Measurements from ENCODE around the gene TKFC.

The TKFC gene

GRCh38 chr11:61335355-61335710, 2.3 kb downstream of the TKFC start:
- Histone ChIP-seq H3K36me3 (ENCODE audit: control insufficient read depth in 2 of 2, insufficient read depth in 2 of 2, low read length in 2 of 2) (peaks cover 0 to 13% of the 10 kb centered on the region in 2 donors), H3K27ac (ENCODE audit: low read depth in 2 of 2, low read length in 2 of 2) (no peak overlapping the region), H3K9me3 (ENCODE audit: control insufficient read depth in 2 of 2, low read length in 2 of 2) (no peaks in the 10 kb centered on the region), H3K4me3 (ENCODE audit: low read length in 2 of 2) (no peak overlapping the region), H3K9ac (ENCODE audit: low read depth in 1 of 2, low read length in 2 of 2) (no peak overlapping the region), H3K4me1 (ENCODE audit: control insufficient read depth in 2 of 2, insufficient read depth in 2 of 2, low read length in 2 of 2) (peaks cover 20 to 21% of the 10 kb centered on the region in 2 donors), H3K27me3 (ENCODE audit: control insufficient read depth in 2 of 2, insufficient read depth in 2 of 2, low read length in 2 of 2) (no peaks in the 10 kb centered on the region)

- H3K9ac ChIP-seq (ENCODE audit: low read depth in 1 of 2, low read length in 2 of 2): peak overlapping the region; percentile 14 to 49
- H3K27me3 ChIP-seq (ENCODE audit: control insufficient read depth in 2 of 2, insufficient read depth in 2 of 2, low read length in 2 of 2): no peaks in the 10 kb centered on the region
- peaks cover 18 to 20% of the 10 kb centered on the region in 2 donors for H3K4me1 ChIP-seq (ENCODE audit: control insufficient read depth in 2 of 2, insufficient read depth in 2 of 2, low read length in 2 of 2)
- H3K27ac ChIP-seq (ENCODE audit: low read depth in 2 of 2, low read length in 2 of 2): peak overlapping the region; percentile 50 to 74
- no peaks in the 10 kb centered on the region for H3K9me3 ChIP-seq (ENCODE audit: control insufficient read depth in 2 of 2, low read length in 2 of 2)
- no peak overlapping the region for H3K4me3 ChIP-seq (ENCODE audit: low read length in 2 of 2)
- H3K36me3 ChIP-seq (ENCODE audit: control insufficient read depth in 2 of 2, insufficient read depth in 2 of 2, low read length in 2 of 2): peaks cover 0 to 16% of the 10 kb centered on the region in 2 donors
Measured at GRCh38 chr11:61336171-61336935, 3.3 kb downstream of the TKFC start.

- H3K9ac ChIP-seq (ENCODE audit: low read depth in 1 of 2, low read length in 2 of 2): no peak overlapping the region
- no peak overlapping the region for H3K27ac ChIP-seq (ENCODE audit: low read depth in 2 of 2, low read length in 2 of 2)
- peaks cover 6 to 19% of the 10 kb centered on the region in 2 donors for H3K36me3 ChIP-seq (ENCODE audit: control insufficient read depth in 2 of 2, insufficient read depth in 2 of 2, low read length in 2 of 2)
- H3K27me3 ChIP-seq (ENCODE audit: control insufficient read depth in 2 of 2, insufficient read depth in 2 of 2, low read length in 2 of 2): no peaks in the 10 kb centered on the region
- peaks cover 7 to 9% of the 10 kb centered on the region in 2 donors for H3K4me1 ChIP-seq (ENCODE audit: control insufficient read depth in 2 of 2, insufficient read depth in 2 of 2, low read length in 2 of 2)
- no peaks in the 10 kb centered on the region for H3K9me3 ChIP-seq (ENCODE audit: control insufficient read depth in 2 of 2, low read length in 2 of 2)
- no peak overlapping the region for H3K4me3 ChIP-seq (ENCODE audit: low read length in 2 of 2)
Measured at GRCh38 chr11:61337706-61338470, 4.9 kb downstream of the TKFC start.

GRCh38 chr11:61338783-61339489, 5.9 kb downstream of the TKFC start:
- Histone ChIP-seq H3K36me3 (ENCODE audit: control insufficient read depth in 2 of 2, insufficient read depth in 2 of 2, low read length in 2 of 2) (peaks cover 6 to 26% of the 10 kb centered on the region in 2 donors), H3K4me1 (ENCODE audit: control insufficient read depth in 2 of 2, insufficient read depth in 2 of 2, low read length in 2 of 2) (peaks cover 0 to 2% of the 10 kb centered on the region in 2 donors), H3K9me3 (ENCODE audit: control insufficient read depth in 2 of 2, low read length in 2 of 2) (no peaks in the 10 kb centered on the region), H3K9ac (ENCODE audit: low read depth in 1 of 2, low read length in 2 of 2) (no peak overlapping the region), H3K4me3 (ENCODE audit: low read length in 2 of 2) (no peak overlapping the region), H3K27ac (ENCODE audit: low read depth in 2 of 2, low read length in 2 of 2) (no peak overlapping the region), H3K27me3 (ENCODE audit: control insufficient read depth in 2 of 2, insufficient read depth in 2 of 2, low read length in 2 of 2) (no peaks in the 10 kb centered on the region)

- no peak overlapping the region for H3K4me3 ChIP-seq (ENCODE audit: low read length in 2 of 2)
- H3K27ac ChIP-seq (ENCODE audit: low read depth in 2 of 2, low read length in 2 of 2): no peak overlapping the region
- H3K36me3 ChIP-seq (ENCODE audit: control insufficient read depth in 2 of 2, insufficient read depth in 2 of 2, low read length in 2 of 2): peaks cover 6 to 26% of the 10 kb centered on the region in 2 donors
- no peaks in the 10 kb centered on the region for H3K27me3 ChIP-seq (ENCODE audit: control insufficient read depth in 2 of 2, insufficient read depth in 2 of 2, low read length in 2 of 2)
- H3K9ac ChIP-seq (ENCODE audit: low read depth in 1 of 2, low read length in 2 of 2): no peak overlapping the region
- H3K9me3 ChIP-seq (ENCODE audit: control insufficient read depth in 2 of 2, low read length in 2 of 2): no peaks in the 10 kb centered on the region
- no peaks in the 10 kb centered on the region for H3K4me1 ChIP-seq (ENCODE audit: control insufficient read depth in 2 of 2, insufficient read depth in 2 of 2, low read length in 2 of 2)
Measured at GRCh38 chr11:61339490-61339878, 6.5 kb downstream of the TKFC start.

- Histone ChIP-seq H3K27me3 (ENCODE audit: control insufficient read depth in 2 of 2, insufficient read depth in 2 of 2, low read length in 2 of 2) (no peaks in the 10 kb centered on the region), H3K27ac (ENCODE audit: low read depth in 2 of 2, low read length in 2 of 2) (no peak overlapping the region), H3K4me3 (ENCODE audit: low read length in 2 of 2) (no peak overlapping the region), H3K9ac (ENCODE audit: low read depth in 1 of 2, low read length in 2 of 2) (no peak overlapping the region), H3K36me3 (ENCODE audit: control insufficient read depth in 2 of 2, insufficient read depth in 2 of 2, low read length in 2 of 2) (peaks cover 6 to 34% of the 10 kb centered on the region in 2 donors), H3K9me3 (ENCODE audit: control insufficient read depth in 2 of 2, low read length in 2 of 2) (no peaks in the 10 kb centered on the region), H3K4me1 (ENCODE audit: control insufficient read depth in 2 of 2, insufficient read depth in 2 of 2, low read length in 2 of 2) (peaks cover 1 to 4% of the 10 kb centered on the region in 2 donors)
Measured at GRCh38 chr11:61340979-61341378, 8.0 kb downstream of the TKFC start.

GRCh38 chr11:61341706-61342105, 8.7 kb downstream of the TKFC start:
- Histone ChIP-seq H3K4me3 (ENCODE audit: low read length in 2 of 2) (no peak overlapping the region), H3K27me3 (ENCODE audit: control insufficient read depth in 2 of 2, insufficient read depth in 2 of 2, low read length in 2 of 2) (no peaks in the 10 kb centered on the region), H3K9ac (ENCODE audit: low read depth in 1 of 2, low read length in 2 of 2) (no peak overlapping the region), H3K36me3 (ENCODE audit: control insufficient read depth in 2 of 2, insufficient read depth in 2 of 2, low read length in 2 of 2) (peaks cover 6 to 34% of the 10 kb centered on the region in 2 donors), H3K27ac (ENCODE audit: low read depth in 2 of 2, low read length in 2 of 2) (no peak overlapping the region), H3K9me3 (ENCODE audit: control insufficient read depth in 2 of 2, low read length in 2 of 2) (no peaks in the 10 kb centered on the region), H3K4me1 (ENCODE audit: control insufficient read depth in 2 of 2, insufficient read depth in 2 of 2, low read length in 2 of 2) (peaks cover 9 to 12% of the 10 kb centered on the region in 2 donors)

GRCh38 chr11:61342207-61342803, 9.3 kb downstream of the TKFC start:
- H3K4me1 ChIP-seq (ENCODE audit: control insufficient read depth in 2 of 2, insufficient read depth in 2 of 2, low read length in 2 of 2): peaks cover 13 to 16% of the 10 kb centered on the region in 2 donors
- peaks cover 6 to 34% of the 10 kb centered on the region in 2 donors for H3K36me3 ChIP-seq (ENCODE audit: control insufficient read depth in 2 of 2, insufficient read depth in 2 of 2, low read length in 2 of 2)
- no peak overlapping the region for H3K27ac ChIP-seq (ENCODE audit: low read depth in 2 of 2, low read length in 2 of 2)
- no peak overlapping the region for H3K4me3 ChIP-seq (ENCODE audit: low read length in 2 of 2)
- no peaks in the 10 kb centered on the region for H3K27me3 ChIP-seq (ENCODE audit: control insufficient read depth in 2 of 2, insufficient read depth in 2 of 2, low read length in 2 of 2)
- H3K9ac ChIP-seq (ENCODE audit: low read depth in 1 of 2, low read length in 2 of 2): no peak overlapping the region
- no peaks in the 10 kb centered on the region for H3K9me3 ChIP-seq (ENCODE audit: control insufficient read depth in 2 of 2, low read length in 2 of 2)

- H3K27me3 ChIP-seq (ENCODE audit: control insufficient read depth in 2 of 2, insufficient read depth in 2 of 2, low read length in 2 of 2): no peaks in the 10 kb centered on the region
- no peak overlapping the region for H3K4me3 ChIP-seq (ENCODE audit: low read length in 2 of 2)
- H3K36me3 ChIP-seq (ENCODE audit: control insufficient read depth in 2 of 2, insufficient read depth in 2 of 2, low read length in 2 of 2): peaks cover 13 to 40% of the 10 kb centered on the region in 2 donors
- peaks cover 13 to 16% of the 10 kb centered on the region in 2 donors for H3K4me1 ChIP-seq (ENCODE audit: control insufficient read depth in 2 of 2, insufficient read depth in 2 of 2, low read length in 2 of 2)
- no peak overlapping the region for H3K27ac ChIP-seq (ENCODE audit: low read depth in 2 of 2, low read length in 2 of 2)
- no peak overlapping the region for H3K9ac ChIP-seq (ENCODE audit: low read depth in 1 of 2, low read length in 2 of 2)
- no peaks in the 10 kb centered on the region for H3K9me3 ChIP-seq (ENCODE audit: control insufficient read depth in 2 of 2, low read length in 2 of 2)
Measured at GRCh38 chr11:61343792-61344745, 11.0 kb downstream of the TKFC start.
